ENCODE measurements around the gene STARD10. TPM values are rescaled to one million over a fixed set of nuclear protein-coding genes. Genes with fewer than 3 reads are reported as not detected.

Gene STARD10
- total and polyA plus RNA-seq, 9 of the 15 experiments (the other 6 are each of a cell fraction or from before 2014, with no cell fraction given) = 0.15 to 52.9 (median 32.3) TPM

- no TSS peak for BruUV-seq (replicated peaks)
- POLR2A ChIA-PET = no interaction called here
These were observed 84.2 kb downstream of the STARD10 start for GRCh38 chr11:72709478-72710238.

More at GRCh38 chr11:72709478-72710238, 84.2 kb downstream of the STARD10 start:
- no peak overlapping the region for H3K4me3 ChIP-seq
- no peaks in the 10 kb centered on the region for H4K20me1 ChIP-seq (replicated peaks; ENCODE audit: control insufficient read depth, insufficient read depth, low read length)
- WGBS (ENCODE audit: insufficient coverage, low coverage, missing lambda C conversion rate) = 96% methylated on average over 10 of the region's 20 CpGs
- TF ChIP-seq JUND (IDR thresholded peaks at IDR 0.05; ENCODE audit: borderline replicate concordance, low read depth, low read length) (no peak), JUND (tag; IDR thresholded peaks at IDR 0.05; ENCODE audit: borderline replicate concordance, low read depth, low read length) (no peak), TRIM25 (IDR thresholded peaks at IDR 0.05; ENCODE audit: borderline replicate concordance) (no peak), POLR2AphosphoS2 (IDR thresholded peaks at IDR 0.05; ENCODE audit: low read length) (no peak), RBM34 (IDR thresholded peaks at IDR 0.05; ENCODE audit: borderline replicate concordance, insufficient read depth, low read length) (no peak), RBM14 (IDR thresholded peaks at IDR 0.05; ENCODE audit: borderline replicate concordance, insufficient read depth, low read depth, low read length) (no peak)
- CTCF ChIA-PET (ENCODE audit: low intra/inter-chr PET ratio) = no interaction called here
- in situ Hi-C loops (cut with MboI) (no loop called here), intact Hi-C loops (cut with micrococcal nuclease) (no loop called here)
- peaks cover 83% of the 10 kb centered on the region; the same call in 2 of the 3 replicates for H3K36me3 ChIP-seq (ENCODE audit: control insufficient read depth, insufficient read depth, low read length)
- H3K27me3 ChIP-seq (ENCODE audit: control insufficient read depth in 2 of 2, insufficient read depth in 2 of 2, low read length in 2 of 2) = no peaks in the 10 kb centered on the region
- H3K9me1 ChIP-seq (ENCODE audit: control insufficient read depth, insufficient read depth, low read length) = no peaks in the 10 kb centered on the region
- no peaks in the 10 kb centered on the region for H3K9me3 ChIP-seq (replicated peaks; ENCODE audit: control insufficient read depth, insufficient read depth, low read depth, low read length)
- DNase-seq (ENCODE audit: extremely low read depth in 1 of 4, low spot score in 3 of 4) (no peak), FAIRE-seq (no peak), ATAC-seq (no peak)
- H3K9ac ChIP-seq (ENCODE audit: insufficient read depth in 1 of 2, low read depth in 2 of 2, low read length in 2 of 2) = no peak overlapping the region
- no peak overlapping the region for H3K4me2 ChIP-seq (ENCODE audit: insufficient read depth, low read length)
- H3K4me1 ChIP-seq (replicated peaks in 1 of 2; ENCODE audit: control insufficient read depth in 2 of 2, insufficient read depth in 2 of 2, low read length in 2 of 2) = peaks cover 0 to 24% of the 10 kb centered on the region in 2 experiments; a peak in 2 of 5 replicates
- H3K27ac ChIP-seq (ENCODE audit: extremely low read depth, low read depth, low read length) = no peak overlapping the region
- H3K79me2 ChIP-seq (ENCODE audit: control insufficient read depth, insufficient read depth, low read length) = no peaks in the 10 kb centered on the region
- H2AFZ ChIP-seq (ENCODE audit: low read depth, low read length) = no peak overlapping the region

Data from K562 (cell line).